IMR-90 (cell line): Measurements from ENCODE around the gene EIF2AK2. TPM values are rescaled to one million over a fixed set of nuclear protein-coding genes. Genes with fewer than 3 reads are reported as not detected.

Experiments used
- ATAC-seq: fragments of 200-7000 bp; cut with Tn5 transposase; 2 replicates; pipeline ENCODE4 v1.9.1; 2020; ENCODE audit warnings: low read depth, mild to moderate bottlenecking, moderate library complexity
- BruUV-seq: library from RNA; stranded (reverse); fragments of 400-500 nt; replicated peaks from 2 replicates; lab custom pipeline; 2021; lab: Mats Ljungman, UMichigan
- CTCF ChIA-PET: fragments of 300-600 bp; formaldehyde crosslinking; extraction: SDS; loops from one replicate; lab custom pipeline; 2021; ENCODE audit warnings: antibody characterized with exemption; lab: Yijun Ruan, JAX
- POLR2A ChIA-PET: fragments of 300-600 bp; sonication (Branson Sonifier 250); formaldehyde crosslinking; loops from one replicate; lab custom pipeline; 2022; ENCODE audit warnings: antibody characterized with exemption; ENCODE audit not compliant: unreplicated experiment; lab: Charles Lee
- DNase-seq: peaks from one replicate; pipeline ENCODE4 v3.0.0; 2013
- H2AFZ ChIP-seq: replicated peaks from 2 replicates; pipeline ENCODE3; 2013; ENCODE audit warnings: low read length, mild to moderate bottlenecking; ENCODE audit not compliant: poor library complexity
- H2AK5ac ChIP-seq: 2 replicates; pipeline ENCODE4 v1.6.1; 2013; ENCODE audit warnings: low read depth, low read length, inconsistent platforms
- H2AK9ac ChIP-seq: replicated peaks from 2 replicates; pipeline ENCODE3; 2013; ENCODE audit warnings: mild to moderate bottlenecking, low read depth, low read length, moderate library complexity; ENCODE audit not compliant: poor library complexity
- H2BK120ac ChIP-seq: 2 replicates; pipeline ENCODE4 v1.6.1; 2013; ENCODE audit warnings: low read depth, low read length, inconsistent platforms
- H2BK15ac ChIP-seq: 3 replicates; pipeline ENCODE4 v1.6.1; 2013; ENCODE audit warnings: low read depth, low read length, inconsistent platforms
- H2BK20ac ChIP-seq: 2 replicates; pipeline ENCODE4 v1.6.1; 2013; ENCODE audit warnings: low read depth, mild to moderate bottlenecking, inconsistent platforms, low read length, moderate library complexity
- H2BK5ac ChIP-seq: 2 replicates; pipeline ENCODE4 v1.6.1; 2013; ENCODE audit warnings: mild to moderate bottlenecking, low read depth, low read length, inconsistent platforms; ENCODE audit not compliant: poor library complexity, severe bottlenecking
- H3K14ac ChIP-seq: replicated peaks from 2 replicates; pipeline ENCODE4 v1.6.1; 2013; ENCODE audit warnings: low read depth, low read length, inconsistent platforms
- H3K18ac ChIP-seq: 2 replicates; pipeline ENCODE4 v1.6.1; 2013; ENCODE audit warnings: low read depth, low read length, control low read depth
- H3K23ac ChIP-seq: 2 replicates; pipeline ENCODE4 v1.6.1; 2013; ENCODE audit warnings: low read depth, low read length, inconsistent platforms
- H3K27ac ChIP-seq: 2 replicates; pipeline ENCODE4 v1.5.1; 2013; ENCODE audit warnings: mild to moderate bottlenecking, control low read depth, low read length; ENCODE audit not compliant: insufficient read depth
- H3K27me3 ChIP-seq: 2 replicates; pipeline ENCODE4 v1.6.1; 2013; ENCODE audit warnings: low read length; ENCODE audit not compliant: control insufficient read depth, insufficient read depth
- H3K36me3 ChIP-seq: 2 replicates; pipeline ENCODE4 v1.6.1; 2013; ENCODE audit warnings: low read length, mixed read lengths; ENCODE audit not compliant: control insufficient read depth, insufficient read depth
- H3K4ac ChIP-seq: 2 replicates; pipeline ENCODE4 v1.6.1; 2013; ENCODE audit warnings: low read depth, low read length, inconsistent platforms
- H3K4me1 ChIP-seq: 2 replicates; pipeline ENCODE4 v1.6.1; 2013; ENCODE audit warnings: low read length, mixed read lengths; ENCODE audit not compliant: control insufficient read depth, insufficient read depth
- H3K4me2 ChIP-seq: 2 replicates; pipeline ENCODE4 v1.6.1; 2013; ENCODE audit warnings: low read depth, mild to moderate bottlenecking, control low read depth, low read length, moderate library complexity
- H3K4me3 ChIP-seq: 2 replicates; pipeline ENCODE4 v1.5.1; 2013; ENCODE audit warnings: low read depth, mild to moderate bottlenecking, control low read depth, low read length, moderate library complexity; ENCODE audit not compliant: insufficient read depth
- H3K56ac ChIP-seq: 2 replicates; pipeline ENCODE4 v1.6.1; 2013; ENCODE audit warnings: low read length, inconsistent platforms; ENCODE audit not compliant: insufficient read depth; ENCODE audit errors: extremely low read depth
- H3K79me1 ChIP-seq, 2 experiments: 2 replicates each; pipeline ENCODE4 v1.6.1; 2013; ENCODE audit warnings: low read length in 2 of 2, inconsistent platforms in 1 of 2, low read depth in 1 of 2
- H3K9ac ChIP-seq: 2 replicates; pipeline ENCODE4 v1.6.1; 2013; ENCODE audit warnings: low read depth, low read length, control low read depth
- H3K9me1 ChIP-seq: 2 replicates; pipeline ENCODE4 v1.6.1; 2013; ENCODE audit warnings: low read length, inconsistent platforms; ENCODE audit not compliant: insufficient read depth
- H3K9me3 ChIP-seq: 2 replicates; pipeline ENCODE4 v1.6.1; 2013; ENCODE audit warnings: low read length; ENCODE audit not compliant: control insufficient read depth, insufficient read depth
- H4K20me1 ChIP-seq: 2 replicates; pipeline ENCODE4 v1.6.1; 2013; ENCODE audit warnings: low read length, inconsistent platforms; ENCODE audit not compliant: insufficient read depth
- H4K5ac ChIP-seq: 2 replicates; pipeline ENCODE4 v1.6.1; 2013; ENCODE audit warnings: mild to moderate bottlenecking, low read depth, low read length, control low read depth
- H4K8ac ChIP-seq, 2 experiments: 2 replicates each; pipeline ENCODE4 v1.6.1; 2013; ENCODE audit warnings: low read depth in 2 of 2, low read length in 2 of 2, control low read depth in 1 of 2, inconsistent platforms in 1 of 2
- H4K91ac ChIP-seq: 2 replicates; pipeline ENCODE4 v1.6.1; 2013; ENCODE audit warnings: low read depth, low read length, inconsistent platforms; ENCODE audit not compliant: insufficient read depth
- BHLHE40 ChIP-seq: fragments of 150-350 bp; IDR thresholded peaks from 2 replicates; pipeline ENCODE4 v1.6.1; 2016; ENCODE audit warnings: mild to moderate bottlenecking, low read depth, low read length
- CEBPB ChIP-seq: IDR thresholded peaks from 2 replicates; pipeline ENCODE4 v1.6.1; 2012; ENCODE audit warnings: low read depth, low read length, improper control_type of control experiment
- CHD1 ChIP-seq: IDR thresholded peaks from 2 replicates; pipeline ENCODE4 v1.6.1; 2012; ENCODE audit warnings: low read depth, low read length, improper control_type of control experiment
- FOS ChIP-seq: fragments of 150-350 bp; IDR thresholded peaks from 2 replicates; pipeline ENCODE4 v1.6.1; 2016; ENCODE audit warnings: low read depth, low read length
- MAFK ChIP-seq: IDR thresholded peaks from 2 replicates; pipeline ENCODE4 v1.6.1; 2012; ENCODE audit warnings: low read depth, low read length, improper control_type of control experiment
- MAZ ChIP-seq: IDR thresholded peaks from 2 replicates; pipeline ENCODE4 v1.6.1; 2012; ENCODE audit warnings: low read depth, mild to moderate bottlenecking, low read length, improper control_type of control experiment, moderate library complexity, borderline replicate concordance
- MXI1 ChIP-seq: IDR thresholded peaks from 2 replicates; pipeline ENCODE4 v1.6.1; 2012; ENCODE audit warnings: low read depth, mild to moderate bottlenecking, low read length, moderate library complexity, borderline replicate concordance
- NFE2L2 ChIP-seq: fragments of 150-350 bp; IDR thresholded peaks from 2 replicates; pipeline ENCODE4 v1.6.1; 2016; ENCODE audit warnings: low read depth, mild to moderate bottlenecking, low read length
- POLR2A ChIP-seq: IDR thresholded peaks from 2 replicates; pipeline ENCODE4 v1.6.1; 2012; ENCODE audit warnings: mild to moderate bottlenecking, low read depth, low read length
- RAD21 ChIP-seq: IDR thresholded peaks from 2 replicates; pipeline ENCODE4 v1.6.1; 2012; ENCODE audit warnings: low read length, improper control_type of control experiment
- RCOR1 ChIP-seq: IDR thresholded peaks from 2 replicates; pipeline ENCODE4 v1.6.1; 2012; ENCODE audit warnings: mild to moderate bottlenecking, low read length, improper control_type of control experiment; ENCODE audit not compliant: insufficient replicate concordance
- RFX5 ChIP-seq: IDR thresholded peaks from 2 replicates; pipeline ENCODE4 v1.8.0; 2012; ENCODE audit warnings: low read depth, mild to moderate bottlenecking, low read length, moderate library complexity
- SMC3 ChIP-seq: fragments of 150-350 bp; IDR thresholded peaks from 2 replicates; pipeline ENCODE4 v1.6.1; 2016; ENCODE audit warnings: low read depth, mild to moderate bottlenecking, antibody characterized with exemption, low read length, moderate library complexity
- WGBS, 2 experiments: methylation state at CpG; one replicate each; pipeline versions ENCODE4 v1.1.5 to v1.1.7; 2013; ENCODE audit warnings: missing lambda C conversion rate in 2 of 2; ENCODE audit not compliant: insufficient read length in 1 of 2; ENCODE audit errors: extremely low coverage in 2 of 2; 5-methylcytosine and 5-hydroxymethylcytosine counted together
- dilution Hi-C: fragments of 300-500 bp; cut with HindIII; formaldehyde crosslinking; loops from one replicate; pipeline ENCODE4 v1.14.3; 2018; ENCODE audit warnings: low sequenced_read_pairs; ENCODE audit not compliant: unreplicated experiment
- in situ Hi-C: fragments of 300-500 bp; cut with MboI; formaldehyde crosslinking; loops from 3 replicates; pipeline ENCODE4 v1.14.3; 2019; ENCODE audit warnings: low sequenced_read_pairs, inconsistent platforms, mixed read lengths
- intact Hi-C: fragments of 100-400 bp; cut with micrococcal nuclease; formaldehyde crosslinking; loops from 2 replicates; pipeline ENCODE4 v1.10.0; 2022
- polyA plus RNA-seq, 3 experiments: library from polyadenylated mRNA; depleted of rRNA; stranded (reverse); fragments of >200 nt; gene quantifications; 2 replicates each; pipeline ENCODE4 v1.2.3, GENCODE V29; 2012; ENCODE audit warnings: low replicate concordance in 1 of 3
- total RNA-seq: library from RNA; depleted of rRNA; stranded (reverse); fragments of >200 nt; gene quantifications from 2 replicates; pipeline ENCODE4 v1.2.3, GENCODE V29; 2012
- TF ChIP-seq, protein P1 (sequence below): fragments of 150-350 bp; IDR thresholded peaks from 2 replicates; pipeline ENCODE4 v1.6.1; 2016; ENCODE audit warnings: low read depth, mild to moderate bottlenecking, low read length, moderate library complexity, borderline replicate concordance
- TF ChIP-seq, protein P2 (sequence below): fragments of 150-350 bp; IDR thresholded peaks from 2 replicates; pipeline ENCODE4 v1.6.1; 2017; ENCODE audit warnings: mild to moderate bottlenecking, antibody characterized with exemption, low read length, low read depth
- TF ChIP-seq, protein P3 (sequence below): conservative IDR thresholded peaks from 2 replicates; pipeline ENCODE4 v1.5.1; 2012; ENCODE audit warnings: mild to moderate bottlenecking, low read depth, low read length, improper control_type of control experiment

The EIF2AK2 gene
- total and polyA plus RNA-seq, 2 of the 4 experiments (the other 2 are of a cell fraction): 10.2 to 16.8 TPM

GRCh38 chr2:37098416-37099118 lies 58.2 kb downstream of the EIF2AK2 start:
- CTCF ChIA-PET: no interaction called here
- H3K9me3 ChIP-seq: no peaks in the 10 kb centered on the region
- no peak for ATAC-seq

More at GRCh38 chr2:37098416-37099118, 58.2 kb downstream of the EIF2AK2 start:
- Histone ChIP-seq H4K8ac (no peak overlapping the region), H4K5ac (no peak overlapping the region), H2BK15ac (no peak overlapping the region), H4K20me1 (no peaks in the 10 kb centered on the region), H3K9me1 (no peaks in the 10 kb centered on the region), H3K23ac (no peak overlapping the region), H2BK5ac (no peak overlapping the region), H3K14ac (no peak overlapping the region), H3K4me2 (no peak overlapping the region), H3K56ac (no peak overlapping the region), H2BK120ac (no peak overlapping the region), H3K79me1 (peaks cover 0 to 3% of the 10 kb centered on the region in 2 experiments; a peak in 1 of 4 replicates), H3K4me1 (no peaks in the 10 kb centered on the region), H3K18ac (no peak overlapping the region), H3K27ac (no peak overlapping the region), H3K27me3 (no peaks in the 10 kb centered on the region), H3K4me3 (no peak overlapping the region), H2AK5ac (no peak overlapping the region), H3K36me3 (peaks cover 11% of the 10 kb centered on the region), H2AK9ac (no peak overlapping the region), H4K91ac (no peak overlapping the region), H2BK20ac (no peak overlapping the region), H3K9ac (no peak overlapping the region), H2AFZ (no peak overlapping the region), H3K4ac (no peak overlapping the region)
- 100% methylated on average over 2 of the region's 4 CpGs; no CpG with 5 or more reads in 1 of the 2 experiments for WGBS, 2 experiments
- no peak for DNase-seq
- dilution Hi-C loops: no loop called here
- no peak for TF ChIP-seq MAZ
- no peak for TF ChIP-seq CHD1
- TF ChIP-seq CEBPB: no peak
- no peak for TF ChIP-seq MXI1
- TF ChIP-seq POLR2A: no peak
- TF ChIP-seq BHLHE40: no peak
- no peak for TF ChIP-seq FOS
- TF ChIP-seq SMC3: no peak
- TF ChIP-seq NFE2L2: no peak
- TF ChIP-seq, protein P1, sequence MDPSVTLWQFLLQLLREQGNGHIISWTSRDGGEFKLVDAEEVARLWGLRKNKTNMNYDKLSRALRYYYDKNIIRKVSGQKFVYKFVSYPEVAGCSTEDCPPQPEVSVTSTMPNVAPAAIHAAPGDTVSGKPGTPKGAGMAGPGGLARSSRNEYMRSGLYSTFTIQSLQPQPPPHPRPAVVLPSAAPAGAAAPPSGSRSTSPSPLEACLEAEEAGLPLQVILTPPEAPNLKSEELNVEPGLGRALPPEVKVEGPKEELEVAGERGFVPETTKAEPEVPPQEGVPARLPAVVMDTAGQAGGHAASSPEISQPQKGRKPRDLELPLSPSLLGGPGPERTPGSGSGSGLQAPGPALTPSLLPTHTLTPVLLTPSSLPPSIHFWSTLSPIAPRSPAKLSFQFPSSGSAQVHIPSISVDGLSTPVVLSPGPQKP: no peak
- TF ChIP-seq RAD21: no peak
- TF ChIP-seq RCOR1: no peak
- TF ChIP-seq MAFK: no peak
- TF ChIP-seq RFX5: no peak
- TF ChIP-seq, protein P2, sequence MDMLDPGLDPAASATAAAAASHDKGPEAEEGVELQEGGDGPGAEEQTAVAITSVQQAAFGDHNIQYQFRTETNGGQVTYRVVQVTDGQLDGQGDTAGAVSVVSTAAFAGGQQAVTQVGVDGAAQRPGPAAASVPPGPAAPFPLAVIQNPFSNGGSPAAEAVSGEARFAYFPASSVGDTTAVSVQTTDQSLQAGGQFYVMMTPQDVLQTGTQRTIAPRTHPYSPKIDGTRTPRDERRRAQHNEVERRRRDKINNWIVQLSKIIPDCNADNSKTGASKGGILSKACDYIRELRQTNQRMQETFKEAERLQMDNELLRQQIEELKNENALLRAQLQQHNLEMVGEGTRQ: no peak
- TF ChIP-seq, protein P3, sequence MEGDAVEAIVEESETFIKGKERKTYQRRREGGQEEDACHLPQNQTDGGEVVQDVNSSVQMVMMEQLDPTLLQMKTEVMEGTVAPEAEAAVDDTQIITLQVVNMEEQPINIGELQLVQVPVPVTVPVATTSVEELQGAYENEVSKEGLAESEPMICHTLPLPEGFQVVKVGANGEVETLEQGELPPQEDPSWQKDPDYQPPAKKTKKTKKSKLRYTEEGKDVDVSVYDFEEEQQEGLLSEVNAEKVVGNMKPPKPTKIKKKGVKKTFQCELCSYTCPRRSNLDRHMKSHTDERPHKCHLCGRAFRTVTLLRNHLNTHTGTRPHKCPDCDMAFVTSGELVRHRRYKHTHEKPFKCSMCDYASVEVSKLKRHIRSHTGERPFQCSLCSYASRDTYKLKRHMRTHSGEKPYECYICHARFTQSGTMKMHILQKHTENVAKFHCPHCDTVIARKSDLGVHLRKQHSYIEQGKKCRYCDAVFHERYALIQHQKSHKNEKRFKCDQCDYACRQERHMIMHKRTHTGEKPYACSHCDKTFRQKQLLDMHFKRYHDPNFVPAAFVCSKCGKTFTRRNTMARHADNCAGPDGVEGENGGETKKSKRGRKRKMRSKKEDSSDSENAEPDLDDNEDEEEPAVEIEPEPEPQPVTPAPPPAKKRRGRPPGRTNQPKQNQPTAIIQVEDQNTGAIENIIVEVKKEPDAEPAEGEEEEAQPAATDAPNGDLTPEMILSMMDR: no peak
- in situ Hi-C loops: no loop called here
- intact Hi-C loops: no loop called here
- no TSS peak for BruUV-seq
- POLR2A ChIA-PET: no interaction called here
